Neuron (in vitro differentiated cells): ENCODE measurements around the gene B3GNT9.

ENCODE experiments used
- H2AFZ ChIP-seq: one replicate; pipeline ENCODE4 v1.6.1; 2013; ENCODE audit warnings: low read depth, mild to moderate bottlenecking, inconsistent platforms, low read length, moderate library complexity
- H3K27me3 ChIP-seq: one replicate; pipeline ENCODE4 v1.6.1; 2013; ENCODE audit warnings: low read length; ENCODE audit not compliant: insufficient read depth
- H3K36me3 ChIP-seq: one replicate; pipeline ENCODE4 v1.6.1; 2013; ENCODE audit warnings: low read length; ENCODE audit not compliant: insufficient read depth
- H3K4me1 ChIP-seq: one replicate; pipeline ENCODE4 v1.6.1; 2013; ENCODE audit warnings: low read length; ENCODE audit not compliant: insufficient read depth
- H3K4me3 ChIP-seq: 2 replicates; pipeline ENCODE4 v1.5.1; 2013; ENCODE audit warnings: mild to moderate bottlenecking, low read length, moderate library complexity
- H3K9me3 ChIP-seq: one replicate; pipeline ENCODE4 v1.6.1; 2013; ENCODE audit warnings: low read length

Gene B3GNT9

DNA sequence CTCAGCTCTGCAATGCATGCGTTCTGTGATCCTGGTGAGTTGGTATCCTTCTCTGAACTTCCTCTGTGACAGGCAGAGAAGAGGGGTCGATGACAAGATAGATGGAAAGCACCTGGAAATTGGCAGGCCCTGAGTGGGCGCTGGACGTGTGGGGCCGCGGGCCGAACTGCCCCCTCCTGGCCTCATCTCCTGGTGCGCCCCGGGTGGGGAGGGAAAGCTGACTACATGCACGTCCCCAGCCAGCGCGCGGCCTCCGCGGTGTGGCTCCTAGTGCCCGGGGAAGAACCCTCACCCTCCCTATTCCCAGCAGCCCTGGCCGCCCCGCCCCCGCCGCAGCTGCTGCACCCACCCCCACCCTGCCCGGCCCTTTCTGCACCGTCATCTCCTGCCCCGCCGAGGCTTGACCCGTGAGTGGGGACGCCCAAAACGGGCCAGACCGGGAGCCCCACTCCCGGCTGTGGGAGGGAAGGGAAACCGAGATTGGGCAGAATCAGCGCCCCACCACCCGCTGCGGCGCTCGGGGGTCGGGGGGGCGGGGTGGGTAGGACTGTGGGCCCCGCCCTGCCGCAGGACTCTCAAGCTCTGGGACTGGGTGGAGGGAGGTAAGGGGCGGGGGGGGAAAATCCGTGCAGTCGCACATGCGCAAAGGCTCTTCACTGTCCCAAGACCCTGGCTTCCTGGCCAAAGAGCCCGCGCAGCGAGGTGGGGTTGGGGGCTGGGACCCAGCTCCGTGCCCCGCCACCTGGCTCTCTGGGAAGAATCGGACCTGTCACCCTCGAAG, 19.6 kb upstream of the B3GNT9 start, which contains the start of gene NOL3:
Gene NOL3, plus strand, starts transcription at position 371 of the 781 bp plus-strand sequence.
- Histone ChIP-seq H3K36me3 (no peaks in the 10 kb centered on the region), H3K4me1 (peaks cover 39% of the 10 kb centered on the region), H3K27me3 (peaks cover 43% of the 10 kb centered on the region), H3K9me3 (no peaks in the 10 kb centered on the region), H3K4me3 (peak within 1 kb of the TSS; percentile 52), H2AFZ (peak within 1 kb of the TSS; percentile 78)

DNA sequence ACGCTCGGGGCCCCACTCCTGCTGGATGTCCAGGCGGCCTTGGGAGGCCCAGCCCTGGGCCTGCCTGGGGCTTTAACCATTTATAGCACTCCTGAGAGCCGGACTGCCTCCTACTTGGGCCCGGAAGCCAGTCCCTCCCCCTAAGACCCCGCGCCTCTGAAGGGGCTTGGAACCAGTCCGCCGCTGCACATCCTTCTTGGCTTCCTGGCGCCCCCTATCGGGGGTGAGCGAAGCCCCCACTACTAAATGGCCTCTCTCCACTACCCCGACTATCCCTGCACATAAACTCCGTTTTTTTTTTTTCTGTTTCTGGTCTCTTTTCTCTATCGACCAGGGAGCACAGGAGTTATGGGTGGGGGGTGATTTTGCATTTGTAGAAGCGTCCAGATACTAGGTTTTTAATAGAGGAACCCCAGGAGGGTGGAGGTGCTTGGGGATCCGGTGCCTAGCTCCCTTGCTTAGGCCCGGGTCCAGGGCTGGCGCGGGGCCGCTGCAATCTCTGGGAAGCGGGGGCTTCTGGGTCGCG, 18.9 kb upstream of the B3GNT9 start:
- Histone ChIP-seq H3K9me3 (no peaks in the 10 kb centered on the region), H2AFZ (peak overlapping the region; percentile 78), H3K4me3 (peak overlapping the region; percentile 52), H3K27me3 (peaks cover 50% of the 10 kb centered on the region), H3K4me1 (peaks cover 34% of the 10 kb centered on the region), H3K36me3 (no peaks in the 10 kb centered on the region)

DNA sequence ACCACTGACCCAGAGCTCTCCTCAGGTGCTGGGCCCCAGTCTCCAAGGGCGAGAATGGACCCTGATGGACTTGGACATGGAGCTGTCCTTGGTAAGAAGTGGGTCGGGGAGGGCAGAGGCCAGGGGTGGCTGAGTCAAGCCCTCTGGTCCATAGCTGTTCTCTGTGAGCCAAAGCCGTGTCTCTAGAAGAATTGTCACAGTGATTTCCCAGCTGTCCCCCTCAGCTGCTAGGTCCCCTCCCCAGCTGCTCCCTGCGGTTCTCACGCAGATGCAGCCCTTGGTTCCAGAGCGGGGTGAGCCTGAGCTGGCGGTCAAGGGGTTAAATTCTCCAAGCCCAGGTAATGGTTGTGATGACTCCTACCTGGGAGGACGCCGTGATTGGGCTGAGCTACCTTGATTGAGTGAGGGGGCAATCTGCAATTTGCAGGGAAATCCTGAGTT, 18.2 kb upstream of the B3GNT9 start:
- H2AFZ ChIP-seq: no peak overlapping the region
- H3K36me3 ChIP-seq: no peaks in the 10 kb centered on the region
- no peaks in the 10 kb centered on the region for H3K9me3 ChIP-seq
- H3K27me3 ChIP-seq: peaks cover 56% of the 10 kb centered on the region
- no peak overlapping the region for H3K4me3 ChIP-seq
- peaks cover 28% of the 10 kb centered on the region for H3K4me1 ChIP-seq

DNA sequence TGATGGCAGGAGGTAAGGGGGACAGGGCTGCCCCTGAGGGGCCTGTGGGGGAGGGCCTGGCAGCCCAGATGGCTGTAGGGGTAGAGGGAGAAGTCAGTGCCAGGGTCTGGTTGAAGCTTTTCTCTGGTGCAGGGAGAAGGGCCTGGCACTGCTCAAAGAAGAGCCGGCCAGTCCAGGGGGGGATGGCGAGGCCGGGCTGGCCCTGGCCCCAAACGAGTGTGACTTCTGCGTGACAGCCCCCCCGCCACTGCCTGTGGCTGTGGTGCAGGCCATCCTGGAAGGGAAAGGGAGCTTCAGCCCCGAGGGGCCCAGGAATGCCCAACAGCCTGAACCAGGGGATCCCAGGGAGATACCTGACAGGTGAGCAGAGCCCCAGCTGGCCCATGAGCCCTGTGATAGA, 16.8 kb upstream of the B3GNT9 start:
- peaks cover 69% of the 10 kb centered on the region for H3K27me3 ChIP-seq
- H3K9me3 ChIP-seq: no peaks in the 10 kb centered on the region
- no peaks in the 10 kb centered on the region for H3K36me3 ChIP-seq

DNA sequence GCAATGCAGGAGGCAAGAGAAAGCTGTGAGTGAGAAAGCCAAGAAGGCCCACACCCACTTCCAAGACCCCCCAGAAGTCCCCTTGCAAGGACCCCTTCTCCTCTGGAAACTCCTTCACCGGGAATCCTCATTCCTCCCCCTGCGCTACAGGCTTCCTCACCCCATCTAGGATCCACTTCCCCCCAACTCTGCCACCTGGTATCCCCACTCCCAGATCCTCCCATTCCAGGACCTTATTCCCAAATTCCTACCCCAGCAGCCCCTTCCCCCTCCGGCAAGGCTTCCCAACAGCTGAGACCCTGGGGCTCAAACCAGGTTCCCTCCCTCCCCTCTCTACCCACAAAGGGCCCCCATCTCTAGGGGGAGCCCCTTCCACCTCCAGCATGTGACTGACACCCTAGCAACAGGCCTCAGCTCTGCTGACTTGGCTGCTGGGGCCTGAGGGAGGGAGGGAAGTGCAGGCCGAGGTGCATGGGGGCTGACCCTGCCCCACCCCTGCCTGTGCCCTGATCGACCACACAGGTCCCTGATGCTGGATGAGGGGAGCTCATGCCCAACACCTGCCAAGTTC, 15.9 kb upstream of the B3GNT9 start:
- Histone ChIP-seq H3K27me3 (peaks cover 78% of the 10 kb centered on the region), H3K36me3 (no peaks in the 10 kb centered on the region), H3K4me1 (peaks cover 27% of the 10 kb centered on the region), H3K4me3 (no peak overlapping the region), H2AFZ (no peak overlapping the region), H3K9me3 (no peaks in the 10 kb centered on the region)

More for the DNA sequence above, 16.8 kb upstream of the B3GNT9 start:
- no peak overlapping the region for H2AFZ ChIP-seq
- peaks cover 27% of the 10 kb centered on the region for H3K4me1 ChIP-seq
- H3K4me3 ChIP-seq: no peak overlapping the region

DNA sequence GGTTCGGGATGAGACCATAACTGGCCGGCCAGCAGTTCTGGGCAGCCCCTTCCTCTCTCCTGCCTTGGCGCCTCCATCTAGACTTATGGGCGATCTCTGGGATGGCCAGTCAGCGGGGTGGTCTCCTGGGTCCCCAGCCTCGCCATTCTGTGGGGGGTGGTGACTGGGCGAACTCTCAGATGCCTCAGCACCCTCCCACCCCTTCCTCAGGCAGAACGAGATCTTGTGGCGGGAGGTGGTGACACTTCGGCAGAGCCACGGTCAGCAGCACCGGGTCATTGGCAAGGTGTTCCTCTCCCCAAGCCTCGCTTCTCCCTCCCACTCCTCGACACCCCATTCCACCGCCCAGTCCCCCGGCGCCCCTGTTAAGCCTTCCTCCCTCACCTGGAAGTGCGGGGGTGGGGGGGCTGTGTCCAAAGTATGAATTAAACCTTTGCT, 15.3 kb upstream of the B3GNT9 start:
- Histone ChIP-seq H3K27me3 (peaks cover 82% of the 10 kb centered on the region), H3K9me3 (no peaks in the 10 kb centered on the region), H2AFZ (no peak overlapping the region), H3K4me3 (no peak overlapping the region), H3K36me3 (no peaks in the 10 kb centered on the region), H3K4me1 (peaks cover 24% of the 10 kb centered on the region)

DNA sequence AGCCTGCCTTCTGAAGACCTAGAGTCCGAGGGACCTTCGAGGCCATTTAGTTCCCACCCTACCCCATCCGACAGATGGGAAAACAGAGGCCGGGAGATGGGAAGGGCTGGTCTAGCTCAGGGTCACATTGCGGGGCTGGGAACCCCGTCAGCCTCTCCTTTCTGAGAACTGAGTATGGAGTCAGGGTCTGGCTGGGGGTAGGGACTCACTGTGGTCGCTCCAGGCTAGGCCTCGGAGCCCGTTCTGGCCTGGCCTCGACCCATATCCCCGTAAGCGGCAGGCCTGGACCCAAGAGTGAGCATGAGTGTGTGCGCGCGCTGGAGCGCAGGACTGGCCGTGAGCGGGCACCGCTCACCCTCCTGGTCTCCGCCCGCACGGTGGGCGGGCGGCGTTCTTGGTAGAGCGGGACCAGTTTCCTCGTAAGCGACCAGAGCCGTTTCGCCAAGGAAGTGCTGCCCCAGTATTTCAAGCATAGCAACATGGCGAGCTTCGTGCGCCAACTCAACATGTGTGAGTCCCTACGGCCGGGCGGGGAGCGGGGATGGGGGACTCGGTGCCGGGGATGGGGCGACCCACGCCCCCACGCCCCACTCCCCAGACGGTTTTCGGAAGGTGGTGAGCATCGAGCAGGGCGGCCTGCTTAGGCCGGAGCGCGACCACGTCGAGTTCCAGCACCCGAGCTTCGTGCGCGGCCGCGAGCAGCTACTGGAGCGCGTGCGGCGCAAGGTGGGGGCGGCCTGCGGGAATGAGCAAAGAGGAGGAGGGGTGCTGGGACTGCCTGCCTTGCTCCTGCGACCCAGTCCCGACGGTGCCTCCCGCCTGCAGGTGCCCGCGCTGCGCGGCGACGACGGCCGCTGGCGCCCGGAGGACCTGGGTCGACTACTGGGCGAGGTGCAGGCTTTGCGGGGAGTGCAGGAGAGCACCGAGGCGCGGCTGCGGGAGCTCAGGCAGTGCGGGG, 14.6 kb upstream of the B3GNT9 start:
- Histone ChIP-seq H2AFZ (no peak overlapping the region), H3K27me3 (peaks cover 83% of the 10 kb centered on the region), H3K4me3 (no peak overlapping the region), H3K4me1 (peaks cover 19% of the 10 kb centered on the region), H3K36me3 (no peaks in the 10 kb centered on the region), H3K9me3 (no peaks in the 10 kb centered on the region)

DNA sequence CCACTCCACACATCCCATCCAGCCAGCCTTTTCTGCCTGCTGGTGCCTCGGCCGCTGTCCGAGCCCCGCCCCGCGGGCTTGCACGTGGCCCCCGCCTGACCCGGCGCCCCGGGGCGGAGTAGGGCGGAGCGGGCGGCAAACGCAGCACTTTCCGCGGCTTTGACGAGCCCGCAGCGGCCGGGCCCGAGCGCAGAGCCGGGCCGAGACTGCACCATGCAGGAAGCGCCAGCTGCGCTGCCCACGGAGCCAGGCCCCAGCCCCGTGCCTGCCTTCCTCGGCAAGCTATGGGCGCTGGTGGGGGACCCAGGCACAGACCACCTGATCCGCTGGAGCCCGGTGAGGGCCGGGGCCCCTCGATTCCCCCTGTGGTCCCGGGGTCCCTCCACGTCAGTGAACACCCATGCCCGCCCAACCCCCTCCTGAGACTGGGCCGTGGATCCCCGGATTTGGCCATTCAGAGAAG, 13.8 kb upstream of the B3GNT9 start, which contains the start of gene HSF4:
Gene HSF4, plus strand, starts transcription at position 147 of the 463 bp plus-strand sequence. Its CDS starts 67 bp downstream, at position 214.
- Histone ChIP-seq H3K4me1 (peaks cover 13% of the 10 kb centered on the region), H3K4me3 (peak within 1 kb of the TSS; percentile 43), H3K36me3 (no peaks in the 10 kb centered on the region), H2AFZ (peak within 1 kb of the TSS; percentile 60), H3K27me3 (peaks cover 89% of the 10 kb centered on the region), H3K9me3 (no peaks in the 10 kb centered on the region)

DNA sequence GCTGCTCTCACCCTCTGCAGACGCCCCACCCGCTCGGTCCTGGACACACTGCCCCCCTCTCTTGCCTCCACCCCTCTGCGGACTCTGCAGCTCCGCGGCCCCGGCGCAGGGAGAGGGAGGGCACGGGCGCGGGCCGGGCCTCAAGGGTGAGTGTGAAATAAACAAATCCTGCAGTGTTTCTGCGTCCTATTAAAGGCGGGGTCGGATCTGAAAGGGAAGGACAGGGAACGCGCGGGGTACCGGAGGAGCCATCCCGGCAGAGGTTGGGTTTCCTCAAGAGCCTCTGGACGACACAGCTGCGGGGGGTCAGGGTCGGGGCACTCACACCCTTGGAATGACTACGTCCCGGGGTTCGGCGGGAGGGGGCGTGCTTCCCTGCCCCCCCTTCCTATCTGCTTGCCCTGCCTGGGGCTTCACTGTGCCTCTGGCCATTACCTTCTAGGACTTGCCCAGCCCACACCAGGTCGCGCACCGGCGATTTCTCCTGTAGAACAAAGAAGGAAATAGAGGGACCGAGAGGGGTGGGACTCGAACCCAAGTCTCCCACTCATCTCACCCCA, 13.3 kb upstream of the B3GNT9 start:
- peaks cover 91% of the 10 kb centered on the region for H3K27me3 ChIP-seq
- H3K4me1 ChIP-seq: peaks cover 10% of the 10 kb centered on the region
- no peaks in the 10 kb centered on the region for H3K36me3 ChIP-seq
- no peaks in the 10 kb centered on the region for H3K9me3 ChIP-seq
- H2AFZ ChIP-seq: peak overlapping the region; percentile 60
- H3K4me3 ChIP-seq: peak overlapping the region; percentile 43

DNA sequence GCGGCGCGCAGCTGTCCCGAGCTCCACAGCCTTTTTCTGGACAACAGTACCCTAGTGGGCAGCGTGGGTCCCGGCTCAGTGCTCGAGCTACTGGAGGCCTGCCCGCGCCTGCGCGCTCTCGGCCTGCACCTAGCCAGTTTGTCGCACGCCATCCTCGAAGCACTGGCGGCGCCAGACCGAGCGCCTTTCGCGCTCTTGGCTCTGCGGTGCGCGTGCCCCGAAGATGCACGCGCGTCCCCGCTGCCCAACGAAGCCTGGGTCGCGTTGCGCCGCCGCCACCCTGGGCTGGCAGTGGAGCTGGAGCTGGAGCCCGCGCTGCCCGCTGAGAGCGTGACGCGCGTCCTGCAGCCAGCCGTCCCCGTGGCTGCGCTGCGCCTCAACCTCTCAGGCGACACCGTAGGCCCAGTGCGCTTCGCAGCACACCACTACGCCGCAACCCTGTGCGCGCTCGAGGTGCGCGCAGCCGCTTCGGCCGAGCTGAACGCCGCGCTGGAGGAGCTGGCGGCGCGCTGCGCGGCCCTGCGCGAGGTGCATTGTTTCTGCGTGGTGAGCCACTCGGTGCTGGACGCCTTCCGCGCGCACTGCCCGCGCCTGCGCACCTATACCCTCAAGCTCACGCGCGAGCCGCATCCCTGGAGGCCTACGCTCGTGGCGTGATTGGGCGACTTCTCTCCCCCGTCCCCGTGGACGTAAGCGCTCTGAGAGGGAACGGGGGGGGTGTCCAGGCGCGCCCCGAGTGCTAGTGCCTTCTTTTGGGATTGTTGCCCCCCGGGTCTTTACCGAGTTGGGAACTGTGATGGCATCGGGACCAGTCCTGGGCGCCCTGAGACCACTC, 12.6 kb upstream of the B3GNT9 start:
- Histone ChIP-seq H3K9me3 (no peaks in the 10 kb centered on the region), H3K27me3 (peaks cover 91% of the 10 kb centered on the region), H3K4me1 (peaks cover 10% of the 10 kb centered on the region), H3K36me3 (no peaks in the 10 kb centered on the region), H2AFZ (peak overlapping the region; percentile 60), H3K4me3 (peak overlapping the region; percentile 43)

DNA sequence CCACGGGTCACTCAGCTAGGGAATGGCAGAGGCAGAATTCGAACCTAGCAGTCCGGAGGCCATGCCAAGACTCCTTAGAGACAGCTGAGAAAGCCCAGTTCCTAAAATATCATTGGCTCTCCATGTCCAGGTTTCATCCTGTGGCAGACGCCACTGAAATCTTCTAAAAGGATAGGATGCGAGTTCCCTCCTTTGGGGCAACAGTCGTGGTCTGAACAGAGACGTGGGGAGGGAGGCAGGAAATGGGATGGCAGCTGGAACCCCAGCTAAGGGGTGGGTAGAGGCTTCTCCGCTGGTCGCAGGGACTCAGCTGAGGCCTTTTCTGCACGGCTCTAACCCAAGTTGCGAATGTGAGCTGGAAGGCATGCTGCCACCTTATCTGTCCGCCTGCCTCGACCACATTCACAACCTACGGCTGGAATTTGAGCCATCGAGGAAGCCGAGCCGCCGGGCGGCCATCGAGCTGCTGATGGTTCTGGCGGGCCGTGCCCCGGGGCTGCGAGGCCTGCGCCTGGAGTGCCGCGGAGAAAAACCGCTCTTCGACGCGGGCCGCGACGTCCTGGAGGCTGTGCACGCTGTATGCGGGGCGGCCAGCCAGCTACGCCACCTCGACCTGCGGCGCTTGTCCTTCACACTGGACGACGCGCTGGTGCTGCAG, 11.8 kb upstream of the B3GNT9 start:
- H3K4me3 ChIP-seq: peak overlapping the region; percentile 43

More for the DNA sequence above, 11.8 kb upstream of the B3GNT9 start:
- Histone ChIP-seq H3K36me3 (no peaks in the 10 kb centered on the region), H3K4me1 (peaks cover 10% of the 10 kb centered on the region), H2AFZ (peak overlapping the region; percentile 60), H3K27me3 (peaks cover 91% of the 10 kb centered on the region), H3K9me3 (no peaks in the 10 kb centered on the region)
